AG04450 (cell line): ENCODE results near the gene HPX. TPM values are rescaled to one million over a fixed set of nuclear protein-coding genes. Genes with fewer than 3 reads are reported as not detected.

Experiments
- CTCF ChIA-PET: fragments of 300-600, 350-600 bp; formaldehyde crosslinking; extraction: SDS; loops from one replicate; lab custom pipeline; 2022; ENCODE audit warnings: antibody characterized with exemption, inconsistent platforms; lab: Charles Lee
- POLR2A ChIA-PET: fragments of 350-600 bp; formaldehyde crosslinking; extraction: SDS; loops from one replicate; lab custom pipeline; 2021; ENCODE audit warnings: antibody characterized with exemption, inconsistent platforms; lab: Yijun Ruan, JAX
- DNase-seq: peaks from one replicate; pipeline ENCODE4 v3.0.0-alpha.2; 2011; ENCODE audit warnings: low read depth, low spot score
- H3K27ac ChIP-seq: one replicate; pipeline ENCODE4 v1.5.1; 2012; ENCODE audit warnings: low read depth, low read length, control low read depth
- H3K27me3 ChIP-seq: one replicate; pipeline ENCODE4 v1.6.0; 2012; ENCODE audit warnings: low read length; ENCODE audit not compliant: control insufficient read depth, insufficient read depth
- H3K4me3 ChIP-seq: 2 replicates; pipeline ENCODE4 v1.5.1; 2011; ENCODE audit warnings: mild to moderate bottlenecking, low read depth, low read length, control low read depth
- H3K9me3 ChIP-seq: 2 replicates; pipeline ENCODE4 v1.5.1; 2012; ENCODE audit warnings: low read length; ENCODE audit not compliant: control insufficient read depth, insufficient read depth
- polyA plus RNA-seq: library from polyadenylated mRNA; depleted of rRNA; stranded (reverse); fragments of >200 nt; gene quantifications from 2 replicates; pipeline ENCODE4 v1.2.3, GENCODE V29; 2011
- TF ChIP-seq, protein P1 (sequence below): IDR thresholded peaks from 2 replicates; pipeline ENCODE4 v1.5.1; 2011; ENCODE audit warnings: low read depth, low read length, control low read depth, inconsistent platforms

Gene HPX
- polyA plus RNA-seq, 1 experiment, result 0.32 TPM

GRCh38 chr11:6400431-6401345 lies 40.1 kb downstream of the HPX start:
- TF ChIP-seq, protein P1, sequence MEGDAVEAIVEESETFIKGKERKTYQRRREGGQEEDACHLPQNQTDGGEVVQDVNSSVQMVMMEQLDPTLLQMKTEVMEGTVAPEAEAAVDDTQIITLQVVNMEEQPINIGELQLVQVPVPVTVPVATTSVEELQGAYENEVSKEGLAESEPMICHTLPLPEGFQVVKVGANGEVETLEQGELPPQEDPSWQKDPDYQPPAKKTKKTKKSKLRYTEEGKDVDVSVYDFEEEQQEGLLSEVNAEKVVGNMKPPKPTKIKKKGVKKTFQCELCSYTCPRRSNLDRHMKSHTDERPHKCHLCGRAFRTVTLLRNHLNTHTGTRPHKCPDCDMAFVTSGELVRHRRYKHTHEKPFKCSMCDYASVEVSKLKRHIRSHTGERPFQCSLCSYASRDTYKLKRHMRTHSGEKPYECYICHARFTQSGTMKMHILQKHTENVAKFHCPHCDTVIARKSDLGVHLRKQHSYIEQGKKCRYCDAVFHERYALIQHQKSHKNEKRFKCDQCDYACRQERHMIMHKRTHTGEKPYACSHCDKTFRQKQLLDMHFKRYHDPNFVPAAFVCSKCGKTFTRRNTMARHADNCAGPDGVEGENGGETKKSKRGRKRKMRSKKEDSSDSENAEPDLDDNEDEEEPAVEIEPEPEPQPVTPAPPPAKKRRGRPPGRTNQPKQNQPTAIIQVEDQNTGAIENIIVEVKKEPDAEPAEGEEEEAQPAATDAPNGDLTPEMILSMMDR, result no peak
- no peaks in the 10 kb centered on the region; the same call in 1 of the 2 replicates for H3K9me3 ChIP-seq
- no peak overlapping the region for H3K4me3 ChIP-seq
- no peak for DNase-seq
- ChIA-PET CTCF (interaction anchor here (0.6 to 2.1 kb wide), 4 partner anchors 38 to 202 kb away, joined by 3 to 6 read pairs (median 6); no protein-coding TSS in a partner anchor), POLR2A (interaction anchor here (0.7 kb wide), 1 partner anchor 17 kb away, joined by 14 read pairs; no protein-coding TSS in a partner anchor)
- H3K27me3 ChIP-seq, result no peaks in the 10 kb centered on the region
- no peak overlapping the region for H3K27ac ChIP-seq

- no peak for DNase-seq
- no peak overlapping the region for H3K4me3 ChIP-seq
- POLR2A ChIA-PET, result no interaction called here
- H3K27ac ChIP-seq, result no peak overlapping the region
- CTCF ChIA-PET, result interaction anchor here (0.9 to 3.7 kb wide), 2 partner anchors 19 to 46 kb away, joined by 3 to 19 read pairs; no protein-coding TSS in a partner anchor
- no peaks in the 10 kb centered on the region for H3K27me3 ChIP-seq
- H3K9me3 ChIP-seq, result no peaks in the 10 kb centered on the region
- TF ChIP-seq, protein P1, result no peak
These were observed 43.2 kb downstream of the HPX start for GRCh38 chr11:6397636-6398035.

GRCh38 chr11:6397156-6397555 lies 43.6 kb downstream of the HPX start:
- Histone ChIP-seq H3K4me3 (no peak overlapping the region), H3K27me3 (no peaks in the 10 kb centered on the region), H3K27ac (no peak overlapping the region), H3K9me3 (no peaks in the 10 kb centered on the region)
- TF ChIP-seq, protein P1, result no peak
- POLR2A ChIA-PET, result no interaction called here
- CTCF ChIA-PET, result interaction anchor here (0.9 to 3.7 kb wide), 2 partner anchors 18 to 46 kb away, joined by 3 to 19 read pairs; no protein-coding TSS in a partner anchor
- no peak for DNase-seq

GRCh38 chr11:6395470-6396060 lies 45.2 kb downstream of the HPX start:
- Histone ChIP-seq H3K27me3 (no peaks in the 10 kb centered on the region), H3K27ac (no peak overlapping the region), H3K9me3 (no peaks in the 10 kb centered on the region; the same call in 1 of the 2 replicates), H3K4me3 (no peak overlapping the region)
- ChIA-PET POLR2A (no interaction called here), CTCF (no interaction called here)
- TF ChIP-seq, protein P1, result no peak
- DNase-seq, result no peak
